SK-N-SH (cell line): Measurements from ENCODE around the gene NCKAP5. TPM values are rescaled to one million over a fixed set of nuclear protein-coding genes. Genes with fewer than 3 reads are reported as not detected.

Experiments used
- CTCF ChIA-PET: fragments of 300-600, 350-600 bp; formaldehyde crosslinking; extraction: SDS; loops from one replicate; lab custom pipeline; 2021; lab: Yijun Ruan, JAX
- POLR2A ChIA-PET: fragments of 350-600 bp; sonication (Branson Sonifier 250); formaldehyde crosslinking; extraction: SDS; loops from one replicate; lab custom pipeline; 2020; ENCODE audit warnings: antibody characterized with exemption, inconsistent platforms; lab: Yijun Ruan, JAX
- DNase-seq: peaks from one replicate; pipeline ENCODE4 v3.0.0; 2012
- H2AFZ ChIP-seq: fragments of 200-600 bp; sonication (generic); 2 replicates; pipeline ENCODE4 v1.8.1; 2016; ENCODE audit warnings: antibody characterized with exemption, mild to moderate bottlenecking, low read depth
- H3F3A ChIP-seq: fragments of 200-600 bp; sonication (generic); replicated peaks from 2 replicates; pipeline ENCODE3; 2016; ENCODE audit warnings: antibody characterized with exemption, mild to moderate bottlenecking; ENCODE audit not compliant: insufficient read depth
- H3K27ac ChIP-seq, 2 experiments: fragments of 200-500 bp in 1 of 2; fragments of 200-600 bp in 1 of 2; sonication (Bioruptor generic) in 1 of 2; sonication (generic), shearing (Covaris generic) in 1 of 2; 2 replicates each; pipeline versions ENCODE4 v1.5.1 to v1.6.1; 2014 to 2016; ENCODE audit warnings: low read depth in 2 of 2, inconsistent platforms in 1 of 2, low read length in 1 of 2, mild to moderate bottlenecking in 1 of 2, mixed read lengths in 1 of 2
- H3K27me3 ChIP-seq: fragments of 200-600 bp; sonication (generic), shearing (Covaris generic); 2 replicates; pipeline ENCODE4 v1.6.1; 2016; ENCODE audit warnings: mixed run types; ENCODE audit not compliant: insufficient read depth
- H3K36me3 ChIP-seq, 2 experiments: fragments of 200-500 bp in 1 of 2; fragments of 200-600 bp in 1 of 2; sonication (Bioruptor generic) in 1 of 2; sonication (generic) in 1 of 2; replicated peaks in 1 of 2; 2 replicates each; pipeline versions ENCODE3 to v1.5.1; 2014 to 2016; ENCODE audit warnings: low read length in 1 of 2, mild to moderate bottlenecking in 1 of 2; ENCODE audit not compliant: insufficient read depth in 2 of 2, control insufficient read depth in 1 of 2
- H3K4me1 ChIP-seq, 2 experiments: fragments of 200-500 bp in 1 of 2; fragments of 200-600 bp in 1 of 2; sonication (Bioruptor generic) in 1 of 2; sonication (generic), shearing (Covaris generic) in 1 of 2; 2 replicates each; pipeline versions ENCODE4 v1.5.1 to v1.6.1; 2014 to 2016; ENCODE audit warnings: low read depth in 1 of 2, low read length in 1 of 2, mixed run types in 1 of 2; ENCODE audit not compliant: insufficient read depth in 2 of 2, control insufficient read depth in 1 of 2
- H3K4me2 ChIP-seq: fragments of 200-600 bp; sonication (generic), shearing (Covaris generic); 2 replicates; pipeline ENCODE4 v1.6.1; 2017; ENCODE audit warnings: mixed run types
- H3K4me3 ChIP-seq, 2 experiments: fragments of 200-500 bp in 1 of 2; fragments of 200-600 bp in 1 of 2; sonication (Bioruptor generic) in 1 of 2; sonication (generic), shearing (Covaris generic) in 1 of 2; 2 replicates each; pipeline versions ENCODE4 v1.5.1 to v1.8.1; 2014 to 2016; ENCODE audit warnings: low read depth in 2 of 2, inconsistent platforms in 1 of 2, low read length in 1 of 2, mild to moderate bottlenecking in 1 of 2, mixed read lengths in 1 of 2, moderate library complexity in 1 of 2
- H3K79me2 ChIP-seq: fragments of 200-600 bp; sonication (generic); 2 replicates; pipeline ENCODE4 v1.8.1; 2017; ENCODE audit warnings: mild to moderate bottlenecking; ENCODE audit not compliant: insufficient read depth
- H3K9ac ChIP-seq: fragments of 200-600 bp; sonication (generic); 2 replicates; pipeline ENCODE4 v1.6.1; 2017; ENCODE audit warnings: mixed run types
- H3K9me2 ChIP-seq: fragments of 200-600 bp; sonication (generic); 2 replicates; pipeline ENCODE4 v1.6.1; 2017; ENCODE audit warnings: mixed run types
- H3K9me3 ChIP-seq: fragments of 200-600 bp; sonication (generic); 2 replicates; pipeline ENCODE4 v1.6.1; 2017; ENCODE audit warnings: mixed run types, mild to moderate bottlenecking, moderate library complexity
- H4K20me1 ChIP-seq: fragments of 200-600 bp; sonication (generic); 2 replicates; pipeline ENCODE4 v1.6.1; 2017; ENCODE audit warnings: mild to moderate bottlenecking, mixed run types; ENCODE audit not compliant: insufficient read depth
- CHD2 ChIP-seq: fragments of 150-350 bp; IDR thresholded peaks from 2 replicates; pipeline ENCODE4 v1.6.1; 2018; ENCODE audit warnings: low read length; ENCODE audit not compliant: partially characterized antibody
- EP300 ChIP-seq, 2 experiments: IDR thresholded peaks; 2 replicates each; pipeline versions ENCODE4 v1.4.0 to v1.6.1; 2012; ENCODE audit warnings: borderline replicate concordance in 1 of 2, low read depth in 1 of 2, low read length in 1 of 2
- FOXJ3 ChIP-seq: sonication (generic); formaldehyde crosslinking; IDR thresholded peaks from 2 replicates; pipeline ENCODE4 v1.5.1; 2020; ENCODE audit warnings: mild to moderate bottlenecking, missing genetic modification reagents
- GABPA ChIP-seq: IDR thresholded peaks from 2 replicates; pipeline ENCODE4 v1.4.0; 2012; ENCODE audit warnings: low read depth, mild to moderate bottlenecking
- IRF3 ChIP-seq: fragments of 150-350 bp; IDR thresholded peaks from 2 replicates; pipeline ENCODE4 v1.6.1; 2016; ENCODE audit warnings: mild to moderate bottlenecking, low read depth, low read length
- JUND ChIP-seq: IDR thresholded peaks from 2 replicates; pipeline ENCODE4 v1.4.0; 2012
- POLR2AphosphoS5 ChIP-seq: IDR thresholded peaks from 2 replicates; pipeline ENCODE4 v1.6.1; 2012; ENCODE audit warnings: low read depth, low read length
- RAD21 ChIP-seq: IDR thresholded peaks from 2 replicates; pipeline ENCODE4 v1.6.1; 2012; ENCODE audit warnings: mild to moderate bottlenecking, low read length
- REST ChIP-seq: IDR thresholded peaks from 2 replicates; pipeline ENCODE4 v1.6.1; 2012; ENCODE audit warnings: mild to moderate bottlenecking, low read depth, low read length, moderate library complexity
- RFX5 ChIP-seq: IDR thresholded peaks from 2 replicates; pipeline ENCODE4 v1.6.1; 2012; ENCODE audit warnings: mild to moderate bottlenecking, improper control_type of control experiment, low read length
- RXRA ChIP-seq: IDR thresholded peaks from 2 replicates; pipeline ENCODE4 v1.4.0; 2012; ENCODE audit warnings: low read depth, mild to moderate bottlenecking, borderline replicate concordance
- SMC3 ChIP-seq: IDR thresholded peaks from 2 replicates; pipeline ENCODE4 v1.6.1; 2012; ENCODE audit warnings: low read depth, low read length, improper control_type of control experiment
- TAF1 ChIP-seq: IDR thresholded peaks from 2 replicates; pipeline ENCODE4 v1.6.1; 2012; ENCODE audit warnings: low read depth, mild to moderate bottlenecking, low read length, moderate library complexity, borderline replicate concordance
- TCF12 ChIP-seq: IDR thresholded peaks from 2 replicates; pipeline ENCODE4 v1.4.0; 2012
- TEAD4 ChIP-seq: IDR thresholded peaks from 2 replicates; pipeline ENCODE4 v1.4.0; 2012; ENCODE audit warnings: mild to moderate bottlenecking, borderline replicate concordance; ENCODE audit not compliant: insufficient read depth
- USF2 ChIP-seq: fragments of 150-350 bp; IDR thresholded peaks from 2 replicates; pipeline ENCODE4 v1.6.1; 2017; ENCODE audit warnings: antibody characterized with exemption, low read length, low read depth, borderline replicate concordance
- WGBS: methylation state at CpG from one replicate; pipeline ENCODE4 v1.1.6; 2017; ENCODE audit warnings: low lambda C conversion rate; 5-methylcytosine and 5-hydroxymethylcytosine counted together
- polyA plus RNA-seq, 3 experiments: library from polyadenylated mRNA; depleted of rRNA; stranded (reverse); fragments of >200 nt; gene quantifications; 2 replicates each; pipeline ENCODE4 v1.2.3, GENCODE V29; 2012

Gene NCKAP5
- polyA plus RNA-seq, 1 of the 3 experiments (the other 2 are of a cell fraction): 0.02 TPM

DNA sequence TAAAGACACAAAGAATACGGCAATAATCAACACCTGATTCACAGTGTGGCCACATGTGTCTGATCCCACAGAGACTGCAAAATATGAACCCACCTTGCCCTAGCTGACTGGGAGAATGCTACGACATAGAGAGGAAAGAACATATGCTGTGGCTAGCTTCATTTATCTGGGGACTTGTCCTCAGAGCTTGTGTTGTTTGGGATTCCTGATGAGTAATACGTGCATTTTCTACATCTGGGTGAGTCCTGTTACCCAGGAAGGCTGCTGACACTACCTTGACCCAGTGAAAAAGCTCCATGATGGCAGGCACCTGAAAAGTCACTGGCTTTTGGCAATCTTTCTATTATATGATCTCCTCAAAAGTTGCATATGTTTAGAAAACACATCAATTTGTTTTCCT lies 470.6 kb downstream of the NCKAP5 start:
- no peaks in the 10 kb centered on the region for H3F3A ChIP-seq
- CTCF ChIA-PET: interaction anchor here (1.0 to 1.4 kb wide), 2 partner anchors 30 to 74 kb away, joined by 3 read pairs; no protein-coding TSS in a partner anchor
- H3K4me2 ChIP-seq: no peak overlapping the region

GRCh38 chr2:133092571-133092970 lies 475.7 kb downstream of the NCKAP5 start:
- H3K4me1 ChIP-seq: peaks cover 0 to 5% of the 10 kb centered on the region in 2 experiments; a peak in 1 of 4 replicates
- H3K79me2 ChIP-seq: no peaks in the 10 kb centered on the region
- H3K27me3 ChIP-seq: no peaks in the 10 kb centered on the region
- H3K9me2 ChIP-seq: no peaks in the 10 kb centered on the region
- no peaks in the 10 kb centered on the region for H3K9me3 ChIP-seq
- WGBS: 47% methylated on average over 3 of the region's 3 CpGs
- TF ChIP-seq FOXJ3 (CRISPR knock-in tag) (no peak), RXRA (no peak), USF2 (no peak), TEAD4 (no peak), CHD2 (no peak), JUND (no peak), RAD21 (no peak), SMC3 (no peak), TCF12 (no peak), IRF3 (no peak), POLR2AphosphoS5 (no peak)
- H3K27ac ChIP-seq: no peak overlapping the region
- no peak overlapping the region for H3K9ac ChIP-seq
- no peak overlapping the region for H3K4me2 ChIP-seq
- no peak for DNase-seq
- POLR2A ChIA-PET: no interaction called here
- H4K20me1 ChIP-seq: no peaks in the 10 kb centered on the region
- CTCF ChIA-PET: no interaction called here
- H3F3A ChIP-seq: no peaks in the 10 kb centered on the region
- no peak overlapping the region for H2AFZ ChIP-seq
- no peaks in the 10 kb centered on the region for H3K36me3 ChIP-seq
- no peak overlapping the region for H3K4me3 ChIP-seq

More for the DNA sequence above, 470.6 kb downstream of the NCKAP5 start:
- no peaks in the 10 kb centered on the region for H3K79me2 ChIP-seq
- H3K27me3 ChIP-seq: no peaks in the 10 kb centered on the region
- no peaks in the 10 kb centered on the region for H3K36me3 ChIP-seq
- H3K27ac ChIP-seq: no peak overlapping the region
- no peak overlapping the region for H3K9ac ChIP-seq
- no peak overlapping the region for H3K4me3 ChIP-seq
- no peak overlapping the region for H2AFZ ChIP-seq
- no peaks in the 10 kb centered on the region for H4K20me1 ChIP-seq
- WGBS: 75% methylated on average over 3 of the region's 3 CpGs
- POLR2A ChIA-PET: no interaction called here
- H3K9me2 ChIP-seq: no peaks in the 10 kb centered on the region
- H3K9me3 ChIP-seq: no peaks in the 10 kb centered on the region
- H3K4me1 ChIP-seq: no peaks in the 10 kb centered on the region
- TF ChIP-seq USF2 (no peak), SMC3 (no peak), REST (no peak), TAF1 (no peak), RAD21 (no peak), GABPA (no peak), RFX5 (no peak), EP300 (IDR thresholded peaks at IDR 0.05; ENCODE audit: borderline replicate concordance in 1 of 2, low read depth in 1 of 2, low read length in 1 of 2) (no peak)
- TF ChIP-seq, all 33 proteins: peak for 0
- DNase-seq: no peak
